Smooth muscle cell (in vitro differentiated cells): ENCODE data around the gene KRTAP4-1. TPM values are rescaled to one million over a fixed set of nuclear protein-coding genes. Genes with fewer than 3 reads are reported as not detected.
"Not testable (repeated sequence)": the region's sequence is repeated elsewhere in the genome, so short reads cannot be mapped to it uniquely, and the experiment has no call there.

ENCODE experiments used
- DNase-seq: peaks from one replicate; lab custom pipeline; 2025; ENCODE audit not compliant: unreplicated experiment; lab: John Stamatoyannopoulos, UW
- H2AFZ ChIP-seq: fragments of 200-600 bp; sonication (generic); 2 replicates; pipeline ENCODE4 v1.6.0; 2016; ENCODE audit warnings: antibody characterized with exemption, low read depth, mild to moderate bottlenecking
- H3F3A ChIP-seq: fragments of 200-600 bp; sonication (generic); 2 replicates; pipeline ENCODE4 v1.6.0; 2017; ENCODE audit warnings: antibody characterized with exemption, low read depth
- H3K27ac ChIP-seq: fragments of 200-600 bp; sonication (generic); 2 replicates; pipeline ENCODE4 v1.5.1; 2016; ENCODE audit warnings: low read depth, mild to moderate bottlenecking
- H3K27me3 ChIP-seq: fragments of 200-600 bp; sonication (generic); 2 replicates; pipeline ENCODE4 v1.6.1; 2016; ENCODE audit warnings: low read depth, mild to moderate bottlenecking
- H3K36me3 ChIP-seq: fragments of 200-600 bp; sonication (generic); 2 replicates; pipeline ENCODE4 v1.5.1; 2016; ENCODE audit warnings: low read depth
- H3K4me1 ChIP-seq: fragments of 200-600 bp; sonication (generic); 2 replicates; pipeline ENCODE4 v1.5.1; 2016; ENCODE audit warnings: low read depth
- H3K4me2 ChIP-seq: fragments of 200-600 bp; sonication (generic); 2 replicates; pipeline ENCODE4 v1.6.0; 2016; ENCODE audit warnings: mild to moderate bottlenecking
- H3K4me3 ChIP-seq: fragments of 200-600 bp; sonication (generic); 2 replicates; pipeline ENCODE4 v1.5.1; 2016; ENCODE audit warnings: mild to moderate bottlenecking
- H3K79me2 ChIP-seq: fragments of 200-600 bp; sonication (generic); 2 replicates; pipeline ENCODE4 v1.6.0; 2016; ENCODE audit warnings: low read depth, mild to moderate bottlenecking
- H3K9ac ChIP-seq: fragments of 200-600 bp; sonication (generic); 2 replicates; pipeline ENCODE4 v1.6.0; 2016; ENCODE audit warnings: low read depth
- H3K9me3 ChIP-seq: fragments of 200-600 bp; sonication (generic); replicated peaks from 2 replicates; pipeline ENCODE4 v1.5.1; 2016; ENCODE audit warnings: low read depth
- H4K20me1 ChIP-seq: fragments of 200-600 bp; sonication (generic); 2 replicates; pipeline ENCODE4 v1.6.0; 2016; ENCODE audit warnings: low read depth
- CTCF ChIP-seq: fragments of 200-600 bp; sonication (generic); IDR thresholded peaks from 2 replicates; pipeline ENCODE4 v1.5.1; 2017; ENCODE audit warnings: borderline replicate concordance, mild to moderate bottlenecking, antibody characterized with exemption; ENCODE audit not compliant: insufficient read depth, poor library complexity, severe bottlenecking
- WGBS: methylation state at CpG from one replicate; pipeline ENCODE4 v1.1.7; 2016; ENCODE audit warnings: low lambda C conversion rate; 5-methylcytosine and 5-hydroxymethylcytosine counted together
- polyA plus RNA-seq: library from polyadenylated mRNA; unstranded; fragments of >200 nt; fragmentation: Nextera tagmentation; extraction: Ambion mirVana; gene quantifications from 2 replicates; pipeline ENCODE4 v1.2.1, GENCODE V29; 2016
- total RNA-seq: library from RNA; depleted of rRNA; stranded (reverse); fragments of >200 nt; gene quantifications from 2 replicates; pipeline ENCODE4 v1.2.3, GENCODE V29; 2014

The KRTAP4-1 gene
- total and polyA plus RNA-seq, 2 experiments from 2014 or later, result not detected

GRCh38 chr17:41153856-41154255 is 30.9 kb downstream of the KRTAP4-1 start:
- H3F3A ChIP-seq, result no peaks in the 10 kb centered on the region
- H2AFZ ChIP-seq, result peak overlapping the region; percentile 26
- H3K4me2 ChIP-seq, result no peak overlapping the region
- no peak overlapping the region for H3K27ac ChIP-seq
- H3K4me1 ChIP-seq, result no peaks in the 10 kb centered on the region
- WGBS, result 7% methylated on average over 2 of the region's 2 CpGs
- TF ChIP-seq CTCF, result no peak
- H3K27me3 ChIP-seq, result no peaks in the 10 kb centered on the region
- no peaks in the 10 kb centered on the region for H3K79me2 ChIP-seq
- no peaks in the 10 kb centered on the region for H3K9me3 ChIP-seq
- H3K4me3 ChIP-seq, result no peak overlapping the region
- no peaks in the 10 kb centered on the region for H3K36me3 ChIP-seq
- H4K20me1 ChIP-seq, result no peaks in the 10 kb centered on the region
- H3K9ac ChIP-seq, result no peak overlapping the region
- DNase-seq, result no peak

GRCh38 chr17:41151525-41151924 is 33.2 kb downstream of the KRTAP4-1 start:
- Histone ChIP-seq H3K9ac (no peak overlapping the region), H3K4me1 (no peaks in the 10 kb centered on the region), H3K36me3 (no peaks in the 10 kb centered on the region), H4K20me1 (no peaks in the 10 kb centered on the region), H3K79me2 (no peaks in the 10 kb centered on the region), H3K4me3 (no peak overlapping the region), H3K27ac (no peak overlapping the region), H3K9me3 (no peaks in the 10 kb centered on the region), H3F3A (no peaks in the 10 kb centered on the region), H3K27me3 (no peaks in the 10 kb centered on the region), H3K4me2 (no peak overlapping the region), H2AFZ (no peak overlapping the region)
- no peak for TF ChIP-seq CTCF
- DNase-seq, result no peak
- WGBS, result 95% methylated on average over 2 of the region's 2 CpGs

GRCh38 chr17:41150026-41150425 is 34.7 kb downstream of the KRTAP4-1 start:
- H3K27me3 ChIP-seq, result no peaks in the 10 kb centered on the region
- no peaks in the 10 kb centered on the region for H3K9me3 ChIP-seq
- no peak overlapping the region for H3K4me3 ChIP-seq
- H3K36me3 ChIP-seq, result no peaks in the 10 kb centered on the region
- no peak overlapping the region for H3K4me2 ChIP-seq
- H3F3A ChIP-seq, result no peaks in the 10 kb centered on the region
- H4K20me1 ChIP-seq, result no peaks in the 10 kb centered on the region
- no peaks in the 10 kb centered on the region for H3K4me1 ChIP-seq
- H3K9ac ChIP-seq, result no peak overlapping the region
- WGBS, result 87% methylated on average over 4 of the region's 4 CpGs
- no peak for TF ChIP-seq CTCF
- no peak overlapping the region for H3K27ac ChIP-seq
- no peak for DNase-seq
- H3K79me2 ChIP-seq, result no peaks in the 10 kb centered on the region
- H2AFZ ChIP-seq, result no peak overlapping the region

GRCh38 chr17:41149652-41149985 is 35.1 kb downstream of the KRTAP4-1 start, which contains the start of gene KRTAP4-5:
KRTAP4-5 (minus strand) TSS chr17:41149825; CDS start chr17:41149767, 58 bp downstream.
- no peaks in the 10 kb centered on the region for H3K36me3 ChIP-seq
- no peaks in the 10 kb centered on the region for H3K4me1 ChIP-seq
- DNase-seq, result no peak
- no peak for TF ChIP-seq CTCF
- H3F3A ChIP-seq, result no peaks in the 10 kb centered on the region
- no peak within 1 kb of the TSS for H2AFZ ChIP-seq
- 84% methylated on average over 2 of the region's 2 CpGs for WGBS
- H3K9me3 ChIP-seq, result no peaks in the 10 kb centered on the region
- H3K4me3 ChIP-seq, result no peak within 1 kb of the TSS
- H3K27me3 ChIP-seq, result no peaks in the 10 kb centered on the region
- H3K4me2 ChIP-seq, result no peak within 1 kb of the TSS
- no peak within 1 kb of the TSS for H3K27ac ChIP-seq
- H3K9ac ChIP-seq, result no peak within 1 kb of the TSS
- no peaks in the 10 kb centered on the region for H3K79me2 ChIP-seq
- H4K20me1 ChIP-seq, result no peaks in the 10 kb centered on the region

GRCh38 chr17:41148971-41149651 is 35.6 kb downstream of the KRTAP4-1 start:
- not testable (repeated sequence) for H4K20me1 ChIP-seq, DNase-seq, H3K9ac ChIP-seq, H3K4me2 ChIP-seq, H3K27me3 ChIP-seq, H3K27ac ChIP-seq, H3K36me3 ChIP-seq, H3K9me3 ChIP-seq, H3F3A ChIP-seq, H3K79me2 ChIP-seq, H3K4me1 ChIP-seq, H3K4me3 ChIP-seq, H2AFZ ChIP-seq
- WGBS, result 89% methylated on average over 10 of the region's 10 CpGs
